ENCODE results near the gene PRKAR2B.

- no peak for TF ChIP-seq POLR2AphosphoS5 (IDR thresholded peaks at IDR 0.05; ENCODE audit: low read depth, low read length)
- TF ChIP-seq YY1 (IDR thresholded peaks at IDR 0.05; ENCODE audit: extremely low read depth, insufficient replicate concordance, low read depth, low read length) = no peak
- no peak for TF ChIP-seq EZH2 (IDR thresholded peaks at IDR 0.05)
- TF ChIP-seq SP1 (IDR thresholded peaks at IDR 0.05; ENCODE audit: low read depth) = no peak
- TF ChIP-seq POLR2A (IDR thresholded peaks at IDR 0.05; ENCODE audit: borderline replicate concordance, extremely low read depth, insufficient read depth, insufficient read length) = no peak
- TF ChIP-seq CEBPB (IDR thresholded peaks at IDR 0.05; ENCODE audit: low read depth) = no peak
- TF ChIP-seq CTCF (IDR thresholded peaks at IDR 0.05 in 2 of 3, conservative IDR thresholded peaks at IDR 0.05 in 1 of 3; ENCODE audit: borderline replicate concordance in 1 of 3, insufficient read depth in 1 of 3, low read depth in 2 of 3, low read length in 2 of 3) = peak; percentile 8 to 50 (median 26); a peak in 3 of 6 replicates
- no peak for TF ChIP-seq ZNF274 (IDR thresholded peaks at IDR 0.05; ENCODE audit: low read depth, low read length)
- no peak for TF ChIP-seq EZH2phosphoT487 (IDR thresholded peaks at IDR 0.05; ENCODE audit: borderline replicate concordance)
- no peak for TF ChIP-seq REST (IDR thresholded peaks at IDR 0.05; ENCODE audit: low read depth)
- TF ChIP-seq TCF7L2 (IDR thresholded peaks at IDR 0.05; ENCODE audit: borderline replicate concordance, extremely low read depth, insufficient read depth, insufficient read length) = no peak
- no peak for TF ChIP-seq ATF3 (IDR thresholded peaks at IDR 0.05)
- no peak for TF ChIP-seq ZFX (IDR thresholded peaks at IDR 0.05)
Observed at GRCh38 chr7:107047902-107048782, 3.6 kb downstream of the PRKAR2B start.
